ENCODE data around the gene PRCP.

PRCP gene

GRCh38 chr11:82776377-82776776 lies 123.9 kb downstream of the PRCP start:
- DNase-seq = no peak

DNA sequence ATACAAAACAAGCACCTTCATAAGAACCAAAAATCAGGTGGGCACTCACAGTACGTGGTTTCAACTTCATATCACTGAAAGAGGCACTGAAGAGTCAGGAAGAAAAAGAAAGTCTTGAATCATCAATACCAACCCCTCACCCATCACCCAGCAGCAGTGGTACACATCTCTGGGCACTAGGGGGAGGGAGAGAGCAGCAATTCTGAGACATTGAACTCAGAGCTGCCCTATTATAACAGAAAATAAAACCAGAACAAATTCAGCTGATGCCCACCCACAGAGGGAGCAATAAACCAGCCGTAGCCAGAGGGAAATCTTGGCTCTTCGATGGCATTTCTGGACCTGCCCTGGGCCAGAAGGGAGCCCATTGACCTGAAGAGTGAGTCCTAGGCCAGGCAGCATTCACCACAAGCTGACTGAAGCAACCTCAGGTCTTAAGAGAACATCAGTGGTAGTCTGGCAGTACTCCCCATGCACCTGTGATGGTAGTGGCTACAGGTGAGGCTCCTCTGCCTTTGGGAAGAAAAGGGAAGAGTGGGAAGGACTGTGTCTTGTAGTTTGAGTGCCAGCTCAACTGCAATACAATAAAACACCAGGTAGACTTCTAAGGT lies 124.4 kb downstream of the PRCP start:
- no peak for DNase-seq

DNA sequence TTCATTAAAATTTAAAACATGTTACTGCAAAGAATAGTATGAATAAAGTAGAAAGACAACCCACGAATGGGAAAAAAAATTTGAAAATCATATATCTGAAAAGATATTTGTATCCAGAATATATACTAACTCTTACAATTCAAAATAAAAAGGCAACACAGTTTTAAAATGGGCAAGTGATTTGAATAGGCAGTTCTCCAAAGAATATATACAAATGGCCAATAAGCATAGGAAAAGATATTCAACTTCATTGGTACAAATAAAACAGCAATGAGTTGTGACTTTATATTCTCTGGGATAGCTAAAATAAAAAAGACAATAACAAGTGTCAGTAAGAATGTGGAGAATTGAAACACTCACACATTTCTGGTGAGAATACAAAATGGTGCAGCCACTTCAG lies 125.0 kb downstream of the PRCP start:
- DNase-seq = no peak
